ENCODE results near the gene EMX1.
"Not testable (repeated sequence)": the region's sequence is repeated elsewhere in the genome, so short reads cannot be mapped to it uniquely, and the experiment has no call there.

Gene EMX1

DNA sequence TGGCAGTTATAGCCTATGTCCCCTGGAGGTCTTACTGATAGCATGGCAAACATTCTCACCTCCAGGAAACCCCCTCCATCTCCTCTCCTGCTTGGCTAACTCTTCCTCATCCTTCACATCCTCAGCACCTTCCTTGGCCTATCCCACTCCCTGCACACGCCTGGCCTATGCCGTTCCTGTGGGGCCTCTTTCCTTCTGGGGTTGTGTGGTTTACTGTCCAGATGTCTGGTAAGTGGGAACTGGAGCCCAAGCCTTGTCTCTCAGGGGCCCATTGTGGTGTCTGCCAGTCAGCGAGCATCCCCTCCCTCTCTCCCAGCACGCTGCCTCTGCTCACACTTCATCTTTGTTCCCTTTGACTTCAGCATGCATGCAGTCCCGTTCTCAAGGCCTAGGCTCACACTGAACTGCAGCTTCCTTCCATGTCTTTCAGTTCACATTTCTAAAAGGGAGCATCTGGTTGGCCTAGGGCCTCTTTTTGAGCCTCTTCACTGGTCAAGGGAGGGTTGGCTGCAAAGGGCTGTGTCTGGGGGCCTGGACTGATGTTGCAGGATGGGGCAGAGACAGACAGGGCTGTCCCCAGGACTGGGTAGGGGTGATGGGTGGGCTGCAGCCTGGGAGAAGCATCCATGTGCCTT, 17.0 kb upstream of the EMX1 start:
- DNase-seq (ENCODE audit: low read depth): no peak
- TF ChIP-seq, protein P1, sequence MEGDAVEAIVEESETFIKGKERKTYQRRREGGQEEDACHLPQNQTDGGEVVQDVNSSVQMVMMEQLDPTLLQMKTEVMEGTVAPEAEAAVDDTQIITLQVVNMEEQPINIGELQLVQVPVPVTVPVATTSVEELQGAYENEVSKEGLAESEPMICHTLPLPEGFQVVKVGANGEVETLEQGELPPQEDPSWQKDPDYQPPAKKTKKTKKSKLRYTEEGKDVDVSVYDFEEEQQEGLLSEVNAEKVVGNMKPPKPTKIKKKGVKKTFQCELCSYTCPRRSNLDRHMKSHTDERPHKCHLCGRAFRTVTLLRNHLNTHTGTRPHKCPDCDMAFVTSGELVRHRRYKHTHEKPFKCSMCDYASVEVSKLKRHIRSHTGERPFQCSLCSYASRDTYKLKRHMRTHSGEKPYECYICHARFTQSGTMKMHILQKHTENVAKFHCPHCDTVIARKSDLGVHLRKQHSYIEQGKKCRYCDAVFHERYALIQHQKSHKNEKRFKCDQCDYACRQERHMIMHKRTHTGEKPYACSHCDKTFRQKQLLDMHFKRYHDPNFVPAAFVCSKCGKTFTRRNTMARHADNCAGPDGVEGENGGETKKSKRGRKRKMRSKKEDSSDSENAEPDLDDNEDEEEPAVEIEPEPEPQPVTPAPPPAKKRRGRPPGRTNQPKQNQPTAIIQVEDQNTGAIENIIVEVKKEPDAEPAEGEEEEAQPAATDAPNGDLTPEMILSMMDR (conservative IDR thresholded peaks at IDR 0.05; ENCODE audit: low read depth, low read length): no peak

DNA sequence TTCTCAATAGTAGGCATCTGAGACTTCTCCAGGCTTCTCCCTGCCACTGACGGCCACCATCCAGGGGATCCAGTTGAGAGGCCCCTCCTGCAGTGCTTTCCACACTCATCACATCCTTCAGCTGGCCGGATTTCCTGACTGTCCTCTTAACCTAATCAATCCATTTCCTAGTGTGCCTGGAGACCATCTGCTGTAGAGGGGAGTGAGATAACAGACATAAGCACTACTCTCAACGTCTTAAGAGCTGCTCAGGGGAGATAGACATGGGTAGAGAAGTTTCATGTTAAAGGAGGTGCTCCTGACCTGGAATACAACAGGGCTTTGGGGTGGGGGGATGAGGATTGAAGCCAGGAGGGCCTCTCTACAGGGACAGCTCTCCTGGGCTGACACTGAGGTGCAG, 15.9 kb upstream of the EMX1 start:
- no peak for DNase-seq (ENCODE audit: low read depth)
- TF ChIP-seq, protein P1 (conservative IDR thresholded peaks at IDR 0.05; ENCODE audit: low read depth, low read length): no peak
- H3K4me3 ChIP-seq (ENCODE audit: low read depth, low read length): no peak overlapping the region

More for the DNA sequence above, 17.0 kb upstream of the EMX1 start:
- H3K4me3 ChIP-seq (ENCODE audit: low read depth, low read length): no peak overlapping the region

DNA sequence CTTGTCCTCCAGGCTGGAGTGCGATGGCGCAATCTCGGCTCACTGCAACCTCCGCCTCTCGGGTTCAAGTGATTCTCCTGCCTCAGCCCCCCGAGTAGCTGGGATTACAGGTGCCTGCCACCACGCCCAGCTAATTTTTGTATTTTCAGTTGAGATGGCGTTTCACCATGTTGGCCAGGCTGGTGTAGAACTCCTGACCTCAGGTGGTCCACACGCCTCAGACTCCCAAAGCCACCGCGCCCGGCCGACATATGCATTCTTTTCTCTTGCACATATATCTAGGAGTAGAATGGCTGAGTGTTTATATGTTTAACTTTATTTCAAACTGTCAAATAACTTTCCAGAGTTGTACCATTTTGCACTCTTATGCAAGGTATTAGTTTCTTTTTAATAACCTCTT, 9.9 kb upstream of the EMX1 start:
- DNase-seq (ENCODE audit: low read depth); H3K4me3 ChIP-seq (ENCODE audit: low read depth, low read length): not testable (repeated sequence)

DNA sequence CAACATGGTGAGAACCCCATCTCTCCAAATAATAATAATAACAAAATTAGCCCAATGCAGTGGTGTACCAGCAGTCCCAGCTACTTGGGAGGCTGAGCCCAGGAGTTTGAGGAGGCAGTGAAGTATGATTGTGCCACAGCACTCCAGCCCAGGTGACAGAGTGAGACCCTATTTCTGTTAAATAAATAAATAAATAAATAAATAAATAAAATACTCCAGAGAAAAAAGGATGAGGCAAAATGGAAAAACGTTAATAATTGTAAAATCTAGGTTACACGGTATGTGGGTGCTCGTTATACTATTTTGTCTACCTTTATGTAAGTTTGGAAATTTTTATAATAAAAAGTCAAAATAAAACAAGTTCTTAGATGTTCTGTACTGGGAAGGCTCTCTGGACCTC, 8.6 kb upstream of the EMX1 start:
- TF ChIP-seq, protein P1 (conservative IDR thresholded peaks at IDR 0.05; ENCODE audit: low read depth, low read length): no peak

DNA sequence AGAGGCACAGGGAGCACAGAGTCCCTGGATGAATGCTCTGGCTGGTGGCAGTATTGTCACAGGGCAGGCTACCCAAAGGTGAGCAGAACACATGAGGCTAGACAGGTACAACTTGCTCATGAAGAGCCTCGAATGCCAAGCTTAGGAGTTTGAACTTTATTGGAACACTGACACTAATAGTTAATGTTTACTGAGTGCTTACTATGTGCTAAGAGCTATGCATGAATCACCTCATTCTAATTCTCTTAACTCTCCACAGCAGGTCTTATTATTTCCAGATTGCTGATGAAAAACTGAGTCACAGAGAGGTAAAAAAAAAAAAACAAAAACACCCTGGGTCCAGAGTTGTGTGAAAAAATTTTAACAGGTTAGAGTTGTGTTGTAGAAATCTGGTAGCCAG, 6.1 kb upstream of the EMX1 start:
- no peak overlapping the region for H3K4me3 ChIP-seq (ENCODE audit: low read depth, low read length)
- TF ChIP-seq, protein P1 (conservative IDR thresholded peaks at IDR 0.05; ENCODE audit: low read depth, low read length): no peak
- DNase-seq (ENCODE audit: low read depth): no peak

More for the DNA sequence above, 8.6 kb upstream of the EMX1 start:
- H3K4me3 ChIP-seq (ENCODE audit: low read depth, low read length): no peak overlapping the region
- no peak for DNase-seq (ENCODE audit: low read depth)

DNA sequence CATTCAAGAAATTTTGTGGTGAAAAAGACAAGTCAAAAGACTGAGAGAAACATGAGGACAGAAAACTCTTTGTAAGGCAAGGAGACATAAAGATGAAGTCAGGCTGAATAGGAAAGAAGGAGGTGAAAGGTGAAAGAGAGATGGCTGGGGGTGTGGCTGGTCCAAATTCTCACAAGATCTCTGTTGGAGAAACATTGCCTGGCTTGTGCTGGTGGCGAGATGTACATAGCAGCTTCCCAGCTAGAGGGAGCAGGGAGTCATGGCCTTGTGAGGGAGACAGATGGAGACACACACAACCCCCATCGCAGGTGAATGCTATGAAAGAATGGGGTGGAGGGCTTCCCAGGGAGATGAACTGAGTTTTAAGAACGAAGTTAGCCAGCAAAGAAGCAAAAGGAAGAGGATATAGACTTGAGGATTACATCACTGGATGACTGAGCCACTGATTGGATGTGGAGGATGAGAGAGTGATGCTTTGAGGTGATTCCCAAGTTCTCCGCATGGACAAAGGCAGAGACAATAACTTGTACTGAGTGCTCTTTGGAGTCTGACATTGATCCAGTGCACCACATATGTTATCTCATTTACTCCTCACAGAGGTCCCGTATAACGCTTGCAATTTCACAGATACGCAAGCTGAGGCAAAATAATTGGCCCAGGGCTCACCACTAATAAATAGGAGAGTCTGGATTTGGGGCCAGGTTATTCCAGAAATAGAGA, 3.7 kb upstream of the EMX1 start:
- no peak overlapping the region for H3K4me3 ChIP-seq (ENCODE audit: low read depth, low read length)
- DNase-seq (ENCODE audit: low read depth): no peak
- TF ChIP-seq, protein P1 (conservative IDR thresholded peaks at IDR 0.05; ENCODE audit: low read depth, low read length): peak; percentile 48

DNA sequence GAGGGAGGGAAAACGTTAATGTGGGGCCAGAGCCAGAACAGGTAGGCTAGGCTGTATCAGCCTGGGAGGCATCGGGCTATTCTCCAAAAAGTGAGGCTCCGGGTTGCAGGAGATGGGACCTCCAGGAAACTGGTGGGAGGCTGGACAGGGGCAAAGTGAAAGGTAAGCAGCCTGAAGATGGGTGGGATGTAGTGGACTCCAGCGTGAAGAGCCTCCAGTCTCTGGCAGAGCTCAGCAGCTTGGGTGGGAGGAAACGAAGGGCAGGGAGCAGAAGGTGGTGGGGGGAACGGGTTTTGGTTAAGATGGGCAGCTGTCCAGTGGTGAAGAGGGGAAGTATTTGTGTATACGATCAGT, 3.1 kb upstream of the EMX1 start:
- no peak for DNase-seq (ENCODE audit: low read depth)
- no peak overlapping the region for H3K4me3 ChIP-seq (ENCODE audit: low read depth, low read length)
- TF ChIP-seq, protein P1 (conservative IDR thresholded peaks at IDR 0.05; ENCODE audit: low read depth, low read length): no peak

All from choroid plexus epithelial cell (primary cell).